ENCODE results near the gene SLC25A41. TPM values are rescaled to one million over a fixed set of nuclear protein-coding genes. Genes with fewer than 3 reads are reported as not detected.

SLC25A41 gene
- total and polyA plus RNA-seq, 2 of the 8 experiments (the other 6 are each of a cell fraction or from before 2014, with no cell fraction given): 0.50 TPM; not detected in 1

GRCh38 chr19:6439743-6440142, 6.2 kb upstream of the SLC25A41 start:
- Histone ChIP-seq H3K14ac (ENCODE audit: insufficient read length) (no peak overlapping the region), H3K27ac (ENCODE audit: low read depth, low read length) (no peak overlapping the region), H2AK5ac (ENCODE audit: low read depth, low read length) (no peak overlapping the region), H4K5ac (ENCODE audit: insufficient read length, low read depth, low read length) (no peak overlapping the region), H2AFZ (ENCODE audit: low read length) (no peak overlapping the region), H3K18ac (ENCODE audit: extremely low read depth, low read length) (no peak overlapping the region), H3K4me3 (ENCODE audit: extremely low read depth in 1 of 4, insufficient read depth in 2 of 4, low read depth in 3 of 4, low read length in 4 of 4) (no peak overlapping the region), H3K23ac (ENCODE audit: insufficient read length) (no peak overlapping the region), H2BK15ac (ENCODE audit: low read length) (no peak overlapping the region), H2BK120ac (replicated peaks; ENCODE audit: low read depth, low read length) (no peak overlapping the region), H4K20me1 (replicated peaks in 1 of 2; ENCODE audit: control insufficient read depth in 1 of 2, insufficient read depth in 2 of 2, low read length in 2 of 2) (no peaks in the 10 kb centered on the region), H2BK5ac (ENCODE audit: low read depth, low read length) (no peak overlapping the region), H4K91ac (replicated peaks; ENCODE audit: insufficient read length, low read length) (no peak overlapping the region), H3K56ac (replicated peaks; ENCODE audit: insufficient read length, low read depth, low read length) (no peak overlapping the region), H3K23me2 (ENCODE audit: low read depth, low read length) (no peaks in the 10 kb centered on the region), H3K9ac (replicated peaks in 1 of 4; ENCODE audit: extremely low read depth in 1 of 4, low read depth in 3 of 4, low read length in 3 of 4) (no peak overlapping the region), H3K36me3 (ENCODE audit: control insufficient read depth in 2 of 4, insufficient read depth in 4 of 4, low read length in 3 of 4) (no peaks in the 10 kb centered on the region), H3K9me3 (ENCODE audit: insufficient read depth in 2 of 2, low read depth in 1 of 2, low read length in 1 of 2) (no peaks in the 10 kb centered on the region), H3K79me1 (ENCODE audit: low read depth, low read length) (no peaks in the 10 kb centered on the region), H3K27me3 (replicated peaks in 1 of 4; ENCODE audit: control insufficient read depth in 3 of 4, extremely low read depth in 1 of 4, insufficient read depth in 3 of 4, low read length in 3 of 4) (no peaks in the 10 kb centered on the region), H2BK20ac (ENCODE audit: low read length) (no peak overlapping the region), H3K4me2 (ENCODE audit: insufficient read depth in 1 of 2, low read depth in 2 of 2, low read length in 2 of 2) (no peak overlapping the region), H4K8ac (ENCODE audit: extremely low read depth, insufficient read depth, low read length) (no peak overlapping the region), H3K4ac (replicated peaks; ENCODE audit: insufficient read length, low read depth, low read length) (no peak overlapping the region), H3K79me2 (ENCODE audit: control insufficient read depth in 1 of 2, insufficient read depth in 2 of 2, low read length in 2 of 2) (no peaks in the 10 kb centered on the region), H3K4me1 (replicated peaks in 1 of 4; ENCODE audit: control insufficient read depth in 3 of 4, insufficient read depth in 4 of 4, low read length in 3 of 4) (no peaks in the 10 kb centered on the region), H2BK12ac (ENCODE audit: low read depth, low read length) (no peak overlapping the region)
- ChIA-PET CTCF (ENCODE audit: partially characterized antibody) (interaction anchor here (1.2 kb wide), 1 partner anchor 12 kb away, joined by 5 read pairs; no protein-coding TSS in a partner anchor), POLR2A (ENCODE audit: partially characterized antibody) (interaction anchor here (1.8 kb wide), 1 partner anchor 16 kb away, joined by 3 read pairs; no protein-coding TSS in a partner anchor)
- TF ChIP-seq SIRT6 (IDR thresholded peaks at IDR 0.05; ENCODE audit: low read length): no peak
- TF ChIP-seq RFX5 (IDR thresholded peaks at IDR 0.05; ENCODE audit: borderline replicate concordance, low read depth, low read length): no peak
- TF ChIP-seq CBX8 (IDR thresholded peaks at IDR 0.05; ENCODE audit: borderline replicate concordance, low read depth, low read length): no peak
- no peak for TF ChIP-seq CEBPB (IDR thresholded peaks at IDR 0.05; ENCODE audit: low read depth, low read length)
- TF ChIP-seq, protein P1, sequence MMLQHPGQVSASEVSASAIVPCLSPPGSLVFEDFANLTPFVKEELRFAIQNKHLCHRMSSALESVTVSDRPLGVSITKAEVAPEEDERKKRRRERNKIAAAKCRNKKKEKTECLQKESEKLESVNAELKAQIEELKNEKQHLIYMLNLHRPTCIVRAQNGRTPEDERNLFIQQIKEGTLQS (IDR thresholded peaks at IDR 0.05; ENCODE audit: insufficient read depth, low read depth, low read length): no peak
- no peak for TF ChIP-seq RAD21 (IDR thresholded peaks at IDR 0.05 in 1 of 2, conservative IDR thresholded peaks at IDR 0.05 in 1 of 2; ENCODE audit: low read depth in 2 of 2, low read length in 2 of 2)
- TF ChIP-seq MAX (IDR thresholded peaks at IDR 0.05): no peak
- TF ChIP-seq CHD2 (IDR thresholded peaks at IDR 0.05; ENCODE audit: low read length): no peak
- no peak for TF ChIP-seq EGR1 (IDR thresholded peaks at IDR 0.05; ENCODE audit: borderline replicate concordance, low read depth, low read length)
- no peak for TF ChIP-seq SP1 (IDR thresholded peaks at IDR 0.05; ENCODE audit: low read depth, low read length)
- no peak for TF ChIP-seq BACH1 (IDR thresholded peaks at IDR 0.05; ENCODE audit: low read length)
- no peak for DNase-seq (ENCODE audit: low read depth in 1 of 2, low spot score in 2 of 2)
- WGBS, 2 experiments (ENCODE audit: extremely low coverage in 1 of 2, insufficient coverage in 1 of 2, insufficient read length in 1 of 2, insufficient replicate concordance in 2 of 2, low coverage in 1 of 2, low lambda C conversion rate in 2 of 2, missing lambda C conversion rate in 1 of 2): 88% methylated on average over 4 of the region's 4 CpGs; no CpG with 5 or more reads in 1 of the 2 experiments
- no peak for FAIRE-seq

Data from H1 (cell line).